GM12892 (cell line): Measurements from ENCODE around the gene PRPS1L1.

Experiments
- POLR2A ChIP-seq: IDR thresholded peaks from 2 replicates; pipeline ENCODE4 v1.6.1; 2011; ENCODE audit warnings: low read depth, low read length, control low read depth
- POLR2AphosphoS5 ChIP-seq: IDR thresholded peaks from 2 replicates; pipeline ENCODE4 v1.6.1; 2011; ENCODE audit warnings: low read depth, low read length, control low read depth
- TAF1 ChIP-seq: IDR thresholded peaks from 2 replicates; pipeline ENCODE4 v1.6.1; 2011; ENCODE audit warnings: low read depth, mild to moderate bottlenecking, control low read depth, low read length, borderline replicate concordance

DNA sequence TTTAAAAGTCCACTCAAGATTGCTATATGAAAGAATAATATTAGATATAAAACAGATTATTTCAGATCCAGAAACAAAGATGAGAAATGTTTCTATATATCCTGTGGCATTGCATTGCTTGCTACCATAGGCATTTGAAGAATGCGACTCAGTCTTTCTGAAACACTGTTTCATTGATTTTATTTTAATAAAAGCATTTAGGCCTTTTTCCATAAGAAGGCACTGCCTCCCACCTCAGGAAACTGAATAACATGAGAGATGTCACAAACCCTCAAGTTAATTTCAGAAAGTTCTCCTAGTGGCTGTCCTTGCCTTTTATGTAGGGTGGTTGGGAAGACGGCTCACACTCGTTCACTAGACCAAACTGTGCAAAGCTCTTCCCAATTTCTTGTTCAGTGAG, 23.3 kb downstream of the PRPS1L1 start:
- TF ChIP-seq POLR2A (no peak), TAF1 (no peak), POLR2AphosphoS5 (no peak)
